ENCODE measurements around the gene MYO3B.
"Not testable (repeated sequence)": the region's sequence is repeated elsewhere in the genome, so short reads cannot be mapped to it uniquely, and the experiment has no call there.

Gene MYO3B

GRCh38 chr2:170206805-170207407 is 29.0 kb downstream of the MYO3B start:
- no peak for DNase-seq (ENCODE audit: low read depth)
- no peak overlapping the region for H3K4me3 ChIP-seq (ENCODE audit: low read depth, low read length)

- DNase-seq (ENCODE audit: low read depth), result no peak
- H3K4me3 ChIP-seq (ENCODE audit: low read depth, low read length), result no peak overlapping the region
Observed at GRCh38 chr2:170207901-170208300, 30.0 kb downstream of the MYO3B start.

- DNase-seq (ENCODE audit: low read depth), result no peak
- H3K4me3 ChIP-seq (ENCODE audit: low read depth, low read length), result no peak overlapping the region
Observed at GRCh38 chr2:170208967-170209366, 31.0 kb downstream of the MYO3B start.

GRCh38 chr2:170212625-170213280 is 34.8 kb downstream of the MYO3B start:
- no peak overlapping the region for H3K4me3 ChIP-seq (ENCODE audit: low read depth, low read length)
- no peak for DNase-seq (ENCODE audit: low read depth)

- H3K4me3 ChIP-seq (ENCODE audit: low read depth, low read length); DNase-seq (ENCODE audit: low read depth): not testable (repeated sequence)
Observed at GRCh38 chr2:170213281-170213625, 35.3 kb downstream of the MYO3B start.

- no peak for DNase-seq (ENCODE audit: low read depth)
Observed at GRCh38 chr2:170213651-170214050, 35.7 kb downstream of the MYO3B start.

GRCh38 chr2:170214309-170214948 is 36.5 kb downstream of the MYO3B start:
- no peak for DNase-seq (ENCODE audit: low read depth)
- H3K4me3 ChIP-seq (ENCODE audit: low read depth, low read length), result no peak overlapping the region

More at GRCh38 chr2:170213651-170214050, 35.7 kb downstream of the MYO3B start:
- no peak overlapping the region for H3K4me3 ChIP-seq (ENCODE audit: low read depth, low read length)

GRCh38 chr2:170215021-170215420 is 37.1 kb downstream of the MYO3B start:
- DNase-seq (ENCODE audit: low read depth), result no peak
- no peak overlapping the region for H3K4me3 ChIP-seq (ENCODE audit: low read depth, low read length)

- no peak overlapping the region for H3K4me3 ChIP-seq (ENCODE audit: low read depth, low read length)
- no peak for DNase-seq (ENCODE audit: low read depth)
Observed at GRCh38 chr2:170216428-170216827, 38.5 kb downstream of the MYO3B start.

- no peak for DNase-seq (ENCODE audit: low read depth)
Observed at GRCh38 chr2:170216981-170217380, 39.0 kb downstream of the MYO3B start.

GRCh38 chr2:170217778-170218251 is 39.9 kb downstream of the MYO3B start:
- H3K4me3 ChIP-seq (ENCODE audit: low read depth, low read length), result no peak overlapping the region
- no peak for DNase-seq (ENCODE audit: low read depth)

More at GRCh38 chr2:170216981-170217380, 39.0 kb downstream of the MYO3B start:
- no peak overlapping the region for H3K4me3 ChIP-seq (ENCODE audit: low read depth, low read length)

GRCh38 chr2:170218456-170218855 is 40.5 kb downstream of the MYO3B start:
- no peak overlapping the region for H3K4me3 ChIP-seq (ENCODE audit: low read depth, low read length)
- no peak for DNase-seq (ENCODE audit: low read depth)

- H3K4me3 ChIP-seq (ENCODE audit: low read depth, low read length), result no peak overlapping the region
- DNase-seq (ENCODE audit: low read depth), result no peak
Observed at GRCh38 chr2:170218931-170219330, 41.0 kb downstream of the MYO3B start.

GRCh38 chr2:170221317-170222288 is 43.7 kb downstream of the MYO3B start:
- H3K4me3 ChIP-seq (ENCODE audit: low read depth, low read length), result no peak overlapping the region
- peak; percentile 21 for DNase-seq (ENCODE audit: low read depth)

- peak; percentile 15 for DNase-seq (ENCODE audit: low read depth)
- no peak overlapping the region for H3K4me3 ChIP-seq (ENCODE audit: low read depth, low read length)
Observed at GRCh38 chr2:170222298-170222697, 44.4 kb downstream of the MYO3B start.

GRCh38 chr2:170222842-170223241 is 44.9 kb downstream of the MYO3B start:
- DNase-seq (ENCODE audit: low read depth), result no peak
- H3K4me3 ChIP-seq (ENCODE audit: low read depth, low read length), result no peak overlapping the region

- no peak overlapping the region for H3K4me3 ChIP-seq (ENCODE audit: low read depth, low read length)
- no peak for DNase-seq (ENCODE audit: low read depth)
Observed at GRCh38 chr2:170224692-170225294, 46.8 kb downstream of the MYO3B start.

- H3K4me3 ChIP-seq (ENCODE audit: low read depth, low read length), result no peak overlapping the region
- no peak for DNase-seq (ENCODE audit: low read depth)
Observed at GRCh38 chr2:170226216-170226615, 48.3 kb downstream of the MYO3B start.

- no peak for DNase-seq (ENCODE audit: low read depth)
- H3K4me3 ChIP-seq (ENCODE audit: low read depth, low read length), result no peak overlapping the region
Observed at GRCh38 chr2:170227507-170227947, 49.6 kb downstream of the MYO3B start.
